ENCODE data around the gene FAM20C.

DNA sequence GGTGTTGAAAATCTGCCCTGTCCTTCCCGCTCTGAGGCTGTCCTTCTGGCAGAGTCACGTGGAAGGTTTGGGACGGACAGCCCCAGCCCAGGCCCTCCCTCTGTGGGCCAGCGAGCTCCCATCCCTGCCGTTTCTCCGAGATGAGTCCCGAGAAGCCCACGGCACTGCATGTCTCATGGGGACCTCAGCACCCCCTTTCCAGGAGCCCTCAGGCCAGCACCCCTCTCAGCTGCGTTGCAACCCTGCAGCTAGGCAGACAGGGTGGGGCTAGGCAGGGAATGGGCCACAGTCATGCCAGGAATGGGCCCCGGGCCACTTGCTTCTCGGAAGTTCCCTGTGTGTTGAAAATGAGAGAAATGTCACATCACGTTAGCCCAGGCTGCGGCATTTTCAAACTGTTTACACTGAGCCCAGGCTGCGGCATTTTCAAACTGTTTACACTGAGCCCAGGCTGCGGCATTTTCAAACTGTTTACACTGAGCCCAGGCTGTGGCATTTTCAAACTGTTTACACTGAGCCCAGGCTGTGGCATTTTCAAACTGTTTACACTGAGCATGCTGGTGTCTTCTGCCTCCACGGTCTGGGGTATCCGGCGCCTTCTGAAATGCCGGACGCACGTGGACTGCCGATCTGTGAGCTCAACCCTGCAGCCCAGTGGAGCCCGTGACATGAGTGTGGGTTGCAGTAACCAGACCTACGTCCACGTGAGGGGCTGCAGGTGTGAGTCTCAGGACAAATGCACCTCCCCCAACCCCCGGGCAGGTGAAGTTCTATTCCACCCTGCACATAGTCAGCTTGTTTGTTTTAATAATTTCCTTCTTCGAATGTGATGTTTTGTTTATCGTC lies 42.6 kb downstream of the FAM20C start:
- TF ChIP-seq GATA2 (IDR thresholded peaks at IDR 0.05; ENCODE audit: low read depth, low read length) (no peak), GATA3 (IDR thresholded peaks at IDR 0.05; ENCODE audit: low read depth, low read length) (no peak)
